Gastroesophageal sphincter (tissue), 4 donors: ENCODE data around the gene MRPL38. TPM values are rescaled to one million over a fixed set of nuclear protein-coding genes. Genes with fewer than 3 reads are reported as not detected.

ENCODE experiments used
- ATAC-seq: fragments of 150-250 bp; one replicate; pipeline ENCODE4 v1.9.1; 2016; ENCODE audit warnings: mild to moderate bottlenecking, moderate library complexity
- H3K27ac ChIP-seq, 4 donors: fragments of 200-600 bp; sonication (generic) in 3 of 4; 1 replicate in 3 of 4; 2 replicates in 1 of 4; pipeline ENCODE4 v1.5.1; 2016 to 2019
- H3K27me3 ChIP-seq: fragments of 200-600 bp; sonication (generic); one replicate; pipeline ENCODE4 v1.5.1; 2019
- H3K36me3 ChIP-seq, 2 donors: fragments of 200-600 bp; sonication (generic); one replicate each; pipeline ENCODE4 v1.5.1; 2019; ENCODE audit warnings: control low read depth in 1 of 2
- H3K4me1 ChIP-seq, 3 donors: fragments of 200-600 bp; sonication (generic); 1 replicate in 2 of 3; 2 replicates in 1 of 3; pipeline ENCODE4 v1.5.1; 2016 to 2019; ENCODE audit warnings: control low read depth in 2 of 3
- H3K4me3 ChIP-seq, 2 donors: fragments of 200-600 bp; sonication (generic); one replicate each; pipeline ENCODE4 v1.5.1; 2019; ENCODE audit warnings: mild to moderate bottlenecking in 1 of 2, moderate library complexity in 1 of 2
- H3K9me3 ChIP-seq, 3 donors: fragments of 200-600 bp; sonication (generic); one replicate each; pipeline ENCODE4 v1.5.1; 2017 to 2019; ENCODE audit warnings: control low read depth in 2 of 3
- EP300 ChIP-seq: sonication (generic); formaldehyde crosslinking; IDR thresholded peaks from one replicate; pipeline ENCODE4 v1.6.1; 2017; ENCODE audit warnings: antibody characterized with exemption, mild to moderate bottlenecking
- POLR2A ChIP-seq, 2 donors: fragments of 450-650 bp; IDR thresholded peaks; one replicate each; pipeline ENCODE4 v1.6.1; 2017; ENCODE audit warnings: antibody characterized with exemption in 2 of 2, mild to moderate bottlenecking in 2 of 2, moderate library complexity in 1 of 2
- POLR2AphosphoS5 ChIP-seq: sonication (generic); formaldehyde crosslinking; IDR thresholded peaks from one replicate; pipeline ENCODE4 v1.6.1; 2017; ENCODE audit warnings: antibody characterized with exemption
- WGBS, 2 donors: methylation state at CpG; one replicate each; pipeline ENCODE4 v1.1.5; 2018; ENCODE audit warnings: low coverage in 1 of 2; 5-methylcytosine and 5-hydroxymethylcytosine counted together
- total RNA-seq, 4 donors: library from RNA; depleted of rRNA; stranded (reverse); fragments of >200 nt; gene quantifications; one replicate each; pipeline ENCODE4 v1.1.0, GENCODE V29; 2016
- TF ChIP-seq, protein P1 (sequence below), 4 experiments: fragments of 200-600 bp in 2 of 4; fragments of 450-650 bp in 2 of 4; sonication (generic) in 1 of 4; IDR thresholded peaks; one replicate each; pipeline ENCODE4 v1.5.1; 2017 to 2019; ENCODE audit warnings: antibody characterized with exemption in 4 of 4, mild to moderate bottlenecking in 2 of 4, moderate library complexity in 2 of 4

The MRPL38 gene
- total RNA-seq, 4 donors from 2014 or later, result 18.4 to 69.6 (median 44.3) TPM

DNA sequence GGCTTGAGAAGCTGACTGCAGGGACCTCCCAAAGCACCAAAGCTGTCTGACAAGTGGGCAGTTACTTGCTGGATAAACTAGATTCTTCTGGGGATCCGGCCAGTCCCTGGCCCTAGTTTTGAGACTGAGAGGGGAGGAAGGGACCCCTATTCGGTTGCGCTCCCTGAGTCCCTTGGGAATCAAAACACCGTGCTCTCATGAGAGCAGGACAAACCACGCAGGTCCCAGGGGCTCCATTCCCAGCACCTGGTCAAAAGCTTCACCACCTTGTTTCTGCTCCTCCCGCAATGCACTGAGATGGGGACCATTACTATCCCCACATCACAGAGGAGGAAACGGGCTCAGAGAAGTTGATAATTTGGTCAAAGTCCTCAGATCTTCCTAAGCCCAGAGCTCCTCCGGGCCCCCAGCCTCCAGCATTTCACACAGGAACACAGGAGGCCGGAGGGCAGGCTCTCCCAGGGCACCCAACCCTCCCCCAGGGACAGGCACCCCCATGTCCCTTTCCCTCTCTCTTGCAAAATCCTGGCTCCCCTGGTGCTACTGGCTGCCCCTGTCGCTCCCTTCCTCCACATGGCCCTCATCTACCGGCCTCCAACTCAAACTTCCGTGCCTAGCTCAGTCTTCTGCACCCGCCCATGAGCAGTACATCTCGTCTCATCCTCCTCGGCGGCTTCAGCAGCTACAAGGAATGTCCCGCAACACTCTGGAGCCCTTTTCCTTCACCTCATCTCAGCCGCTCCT, 11.2 kb downstream of the MRPL38 start:
- WGBS, 2 donors, result 74% methylated on average over 7 to 10 of the region's 18 CpGs
- TF ChIP-seq POLR2A (IDR thresholded peaks at IDR 0.05) (no peak), POLR2AphosphoS5 (no peak), EP300 (no peak)
- TF ChIP-seq, protein P1, sequence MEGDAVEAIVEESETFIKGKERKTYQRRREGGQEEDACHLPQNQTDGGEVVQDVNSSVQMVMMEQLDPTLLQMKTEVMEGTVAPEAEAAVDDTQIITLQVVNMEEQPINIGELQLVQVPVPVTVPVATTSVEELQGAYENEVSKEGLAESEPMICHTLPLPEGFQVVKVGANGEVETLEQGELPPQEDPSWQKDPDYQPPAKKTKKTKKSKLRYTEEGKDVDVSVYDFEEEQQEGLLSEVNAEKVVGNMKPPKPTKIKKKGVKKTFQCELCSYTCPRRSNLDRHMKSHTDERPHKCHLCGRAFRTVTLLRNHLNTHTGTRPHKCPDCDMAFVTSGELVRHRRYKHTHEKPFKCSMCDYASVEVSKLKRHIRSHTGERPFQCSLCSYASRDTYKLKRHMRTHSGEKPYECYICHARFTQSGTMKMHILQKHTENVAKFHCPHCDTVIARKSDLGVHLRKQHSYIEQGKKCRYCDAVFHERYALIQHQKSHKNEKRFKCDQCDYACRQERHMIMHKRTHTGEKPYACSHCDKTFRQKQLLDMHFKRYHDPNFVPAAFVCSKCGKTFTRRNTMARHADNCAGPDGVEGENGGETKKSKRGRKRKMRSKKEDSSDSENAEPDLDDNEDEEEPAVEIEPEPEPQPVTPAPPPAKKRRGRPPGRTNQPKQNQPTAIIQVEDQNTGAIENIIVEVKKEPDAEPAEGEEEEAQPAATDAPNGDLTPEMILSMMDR (IDR thresholded peaks at IDR 0.05), result no peak
- Histone ChIP-seq H3K9me3 (no peaks in the 10 kb centered on the region), H3K27me3 (no peaks in the 10 kb centered on the region), H3K4me3 (no peak overlapping the region), H3K36me3 (peaks cover 0 to 54% of the 10 kb centered on the region in 2 donors), H3K4me1 (peaks cover 0 to 61% (median 23%) of the 10 kb centered on the region in 3 donors), H3K27ac (peak overlapping the region in 3 of 4 donors; percentile 94 to 96 (median 96))
- no peak for ATAC-seq

DNA sequence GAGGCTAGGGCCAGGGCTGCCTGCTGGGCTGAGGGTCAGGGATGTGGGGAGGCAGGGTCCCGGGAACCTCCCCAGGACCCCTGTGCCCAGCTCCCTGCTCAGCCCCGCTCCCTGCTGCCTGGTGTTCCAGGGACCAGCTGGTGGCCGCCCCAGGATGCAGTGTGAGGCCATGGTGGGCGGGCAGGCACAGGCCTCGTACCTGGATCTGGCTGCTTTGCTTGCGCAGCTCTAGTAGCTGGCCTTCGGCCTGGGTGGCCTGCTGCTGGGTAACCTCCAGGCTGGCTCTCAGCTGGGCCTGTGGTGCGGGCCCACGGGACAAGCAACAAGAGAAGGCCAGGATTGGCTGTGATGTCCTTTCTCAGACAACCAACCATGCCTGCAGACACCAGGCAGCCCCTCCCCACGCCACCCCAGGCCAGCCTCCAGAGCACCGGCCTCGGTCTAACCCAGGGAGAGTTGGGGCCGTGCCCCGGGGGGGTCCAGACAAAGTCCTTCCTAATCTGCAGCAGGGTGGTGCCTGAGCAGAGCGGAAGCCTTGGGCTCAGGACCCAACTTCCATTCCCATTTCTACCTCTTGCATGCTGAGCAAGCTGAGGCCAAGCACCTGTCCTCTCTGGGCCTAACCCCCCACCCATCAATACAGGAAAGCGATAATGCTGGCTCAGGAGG, 12.0 kb downstream of the MRPL38 start:
- no peak overlapping the region for H3K4me3 ChIP-seq
- no peak for ATAC-seq
- H3K9me3 ChIP-seq, result no peaks in the 10 kb centered on the region
- no peaks in the 10 kb centered on the region for H3K27me3 ChIP-seq
- peak overlapping the region in 2 of 4 donors; percentile 94 to 96 for H3K27ac ChIP-seq
- peaks cover 0 to 54% of the 10 kb centered on the region in 2 donors for H3K36me3 ChIP-seq
- peaks cover 0 to 56% (median 23%) of the 10 kb centered on the region in 3 donors for H3K4me1 ChIP-seq
- WGBS, 2 donors, result no CpG with 5 or more reads among the region's 16 CpGs
- TF ChIP-seq EP300 (no peak), POLR2AphosphoS5 (no peak), POLR2A (IDR thresholded peaks at IDR 0.05) (no peak)
- TF ChIP-seq, protein P1 (IDR thresholded peaks at IDR 0.05), result no peak

DNA sequence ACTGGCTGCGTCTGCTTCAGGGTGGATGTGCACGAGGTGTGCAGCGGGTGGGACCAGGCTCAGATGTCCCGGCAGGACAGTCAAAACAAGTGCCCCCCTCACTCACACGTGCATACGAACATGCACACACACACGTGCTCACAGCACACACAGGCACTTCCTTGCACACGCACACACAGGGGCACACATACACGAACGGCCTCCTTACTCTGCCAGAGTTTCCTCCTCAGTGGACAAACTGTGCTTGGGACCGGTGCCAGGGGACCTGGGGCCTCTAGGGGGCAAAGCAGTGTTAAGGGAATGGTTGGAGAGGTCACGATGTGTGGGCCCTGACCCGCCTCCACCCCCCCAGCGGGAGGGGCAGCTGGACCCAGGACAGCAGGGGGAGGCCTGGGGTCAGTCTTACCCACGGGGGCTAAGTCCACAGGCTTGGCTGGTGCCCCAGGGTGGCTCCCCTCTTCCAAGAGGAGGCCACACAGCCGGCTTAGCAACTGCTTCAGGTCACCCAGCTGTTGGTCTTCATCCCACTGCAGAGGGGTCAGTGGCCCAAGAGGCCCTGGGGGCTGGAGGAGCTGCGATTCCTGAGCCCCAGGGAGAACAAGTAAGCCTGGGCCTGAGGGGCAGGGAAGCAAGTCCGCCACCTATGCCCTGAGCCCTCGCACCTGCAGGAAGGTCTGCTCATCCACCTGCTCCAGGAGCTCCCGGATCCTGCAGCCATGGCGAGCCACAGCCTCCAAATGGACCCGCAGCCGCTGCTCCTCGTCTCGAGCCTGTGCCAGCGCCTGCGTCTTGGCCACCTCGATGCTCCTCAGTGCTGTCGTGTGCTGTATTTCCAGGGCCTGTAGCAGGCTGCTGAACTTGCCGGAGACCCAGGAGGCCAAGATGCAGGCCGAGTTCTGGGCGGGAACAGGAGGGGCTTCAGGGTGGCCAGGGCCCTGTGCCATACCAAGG, 12.8 kb downstream of the MRPL38 start:
- no peak overlapping the region for H3K4me3 ChIP-seq
- TF ChIP-seq POLR2A (IDR thresholded peaks at IDR 0.05), result no peak
- TF ChIP-seq, protein P1 (IDR thresholded peaks at IDR 0.05), result no peak
- no peak for TF ChIP-seq POLR2AphosphoS5
- ATAC-seq, result no peak
- H3K27ac ChIP-seq, result peak overlapping the region in 1 of 4 donors; percentile 96
- peaks cover 0 to 55% of the 10 kb centered on the region in 2 donors for H3K36me3 ChIP-seq
- H3K4me1 ChIP-seq, result peaks cover 0 to 48% (median 18%) of the 10 kb centered on the region in 3 donors
- no peaks in the 10 kb centered on the region for H3K27me3 ChIP-seq
- WGBS, 2 donors, result 80% methylated on average over 2 of the region's 32 CpGs; no CpG with 5 or more reads in 1 of the 2 donors
- H3K9me3 ChIP-seq, result no peaks in the 10 kb centered on the region

DNA sequence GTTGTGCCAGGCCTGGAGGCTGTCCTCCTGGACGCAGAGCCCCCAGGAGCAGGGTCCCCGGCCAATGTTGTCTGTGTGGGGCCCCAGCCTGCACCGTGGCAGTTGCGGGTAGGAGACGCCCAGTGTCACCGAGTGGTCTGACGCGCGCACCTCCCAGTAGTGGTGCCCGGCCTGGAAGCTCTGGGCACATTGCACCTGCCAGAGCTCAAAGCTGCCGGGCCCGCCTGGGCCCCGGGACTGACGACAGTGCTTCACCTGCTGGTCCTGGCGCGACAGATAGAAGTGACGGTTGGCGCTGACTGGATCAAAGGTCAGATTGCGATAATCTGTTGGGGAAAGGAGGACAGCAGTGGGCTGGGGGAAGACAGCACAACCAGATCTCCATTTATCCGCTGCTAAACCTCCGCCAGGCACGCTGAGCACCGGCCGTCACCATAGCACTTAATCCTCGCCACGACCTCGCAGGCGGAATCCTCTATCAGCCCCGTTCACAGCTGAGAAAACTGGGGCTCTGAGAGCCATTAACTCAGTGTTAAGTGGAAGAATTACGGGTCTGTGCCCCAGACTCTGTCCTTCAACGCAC, 13.6 kb downstream of the MRPL38 start:
- Histone ChIP-seq H3K27ac (no peak overlapping the region), H3K36me3 (peaks cover 0 to 55% of the 10 kb centered on the region in 2 donors), H3K27me3 (no peaks in the 10 kb centered on the region), H3K4me1 (peaks cover 0 to 48% (median 18%) of the 10 kb centered on the region in 3 donors), H3K9me3 (no peaks in the 10 kb centered on the region), H3K4me3 (no peak overlapping the region)
- ATAC-seq, result no peak
- WGBS, 2 donors, result 93% methylated on average over 11 of the region's 31 CpGs; no CpG with 5 or more reads in 1 of the 2 donors
- TF ChIP-seq POLR2A (IDR thresholded peaks at IDR 0.05) (no peak), POLR2AphosphoS5 (no peak), EP300 (no peak)
- TF ChIP-seq, protein P1 (IDR thresholded peaks at IDR 0.05), result no peak
